ENCODE measurements around the gene SLC35D1. TPM values are rescaled to one million over a fixed set of nuclear protein-coding genes. Genes with fewer than 3 reads are reported as not detected.

SLC35D1 gene
- total RNA-seq, 2 experiments from 2014 or later = 10.8 to 13.1 TPM

DNA sequence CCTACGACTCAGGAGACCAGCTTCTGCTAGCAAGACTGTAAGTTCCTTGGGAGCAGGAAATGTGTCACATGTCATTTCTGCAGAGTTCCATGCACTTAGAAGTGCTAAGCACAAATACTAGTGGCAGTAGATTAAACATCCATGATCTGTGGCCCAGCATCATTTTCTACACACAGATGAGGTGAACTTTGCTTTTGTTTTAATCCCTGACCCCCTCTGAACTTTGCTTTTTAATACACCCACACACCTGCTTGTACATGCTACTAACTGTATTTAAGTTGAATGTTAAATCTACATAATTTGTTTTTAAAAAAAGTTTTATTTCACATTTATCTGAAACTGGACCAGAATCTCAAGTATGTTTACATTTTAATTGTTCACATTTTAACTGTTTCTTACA, 24.5 kb downstream of the SLC35D1 start:
- Histone ChIP-seq H3K79me2 (ENCODE audit: insufficient read depth, low read depth, low read length) (no peaks in the 10 kb centered on the region), H3K4me1 (ENCODE audit: insufficient read depth, low read length, poor library complexity, severe bottlenecking) (no peaks in the 10 kb centered on the region), H3K9me2 (ENCODE audit: insufficient read depth, low read length) (no peaks in the 10 kb centered on the region), H3K4me3 (ENCODE audit: low read depth, low read length, poor library complexity, severe bottlenecking) (no peak overlapping the region), H2AFZ (ENCODE audit: low read length) (no peak overlapping the region), H3K36me3 (ENCODE audit: insufficient read depth, low read length) (peaks cover 79% of the 10 kb centered on the region), H4K20me1 (ENCODE audit: insufficient read depth, low read length) (no peaks in the 10 kb centered on the region), H3K4me2 (ENCODE audit: low read length) (no peak overlapping the region), H3K9me3 (ENCODE audit: low read length) (peaks cover 8% of the 10 kb centered on the region; the same call in 1 of the 2 replicates), H3K27ac (ENCODE audit: low read depth, low read length, poor library complexity, severe bottlenecking) (no peak overlapping the region)
- no TSS peak for BruUV-seq (replicated peaks)
- ChIA-PET POLR2A (interaction anchor here (0.6 to 1.3 kb wide), 5 partner anchors 15 to 82 kb away, joined by 3 to 4 read pairs (median 3); no protein-coding TSS in a partner anchor), CTCF (ENCODE audit: unreplicated experiment) (interaction anchor here (0.6 kb wide), 1 partner anchor 33 kb away, joined by 3 read pairs; no protein-coding TSS in a partner anchor)
- TF ChIP-seq, protein P1, sequence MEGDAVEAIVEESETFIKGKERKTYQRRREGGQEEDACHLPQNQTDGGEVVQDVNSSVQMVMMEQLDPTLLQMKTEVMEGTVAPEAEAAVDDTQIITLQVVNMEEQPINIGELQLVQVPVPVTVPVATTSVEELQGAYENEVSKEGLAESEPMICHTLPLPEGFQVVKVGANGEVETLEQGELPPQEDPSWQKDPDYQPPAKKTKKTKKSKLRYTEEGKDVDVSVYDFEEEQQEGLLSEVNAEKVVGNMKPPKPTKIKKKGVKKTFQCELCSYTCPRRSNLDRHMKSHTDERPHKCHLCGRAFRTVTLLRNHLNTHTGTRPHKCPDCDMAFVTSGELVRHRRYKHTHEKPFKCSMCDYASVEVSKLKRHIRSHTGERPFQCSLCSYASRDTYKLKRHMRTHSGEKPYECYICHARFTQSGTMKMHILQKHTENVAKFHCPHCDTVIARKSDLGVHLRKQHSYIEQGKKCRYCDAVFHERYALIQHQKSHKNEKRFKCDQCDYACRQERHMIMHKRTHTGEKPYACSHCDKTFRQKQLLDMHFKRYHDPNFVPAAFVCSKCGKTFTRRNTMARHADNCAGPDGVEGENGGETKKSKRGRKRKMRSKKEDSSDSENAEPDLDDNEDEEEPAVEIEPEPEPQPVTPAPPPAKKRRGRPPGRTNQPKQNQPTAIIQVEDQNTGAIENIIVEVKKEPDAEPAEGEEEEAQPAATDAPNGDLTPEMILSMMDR (conservative IDR thresholded peaks at IDR 0.05; ENCODE audit: low read length) = no peak
- no peak for TF ChIP-seq EZH2phosphoT487 (IDR thresholded peaks at IDR 0.05; ENCODE audit: borderline replicate concordance, low read depth, low read length)
- no peak for DNase-seq (ENCODE audit: low spot score)
- intact Hi-C loops (cut with micrococcal nuclease; ENCODE audit: unreplicated experiment) = no loop called here

- H3K27ac ChIP-seq (ENCODE audit: low read depth, low read length, poor library complexity, severe bottlenecking) = no peak overlapping the region
- H4K20me1 ChIP-seq (ENCODE audit: insufficient read depth, low read length) = no peaks in the 10 kb centered on the region
- no peak overlapping the region for H2AFZ ChIP-seq (ENCODE audit: low read length)
- no peak for TF ChIP-seq EZH2phosphoT487 (IDR thresholded peaks at IDR 0.05; ENCODE audit: borderline replicate concordance, low read depth, low read length)
- TF ChIP-seq, protein P1 (conservative IDR thresholded peaks at IDR 0.05; ENCODE audit: low read length) = no peak
- DNase-seq (ENCODE audit: low spot score) = no peak
- no peak overlapping the region for H3K4me2 ChIP-seq (ENCODE audit: low read length)
- H3K9me2 ChIP-seq (ENCODE audit: insufficient read depth, low read length) = no peaks in the 10 kb centered on the region
- intact Hi-C loops (cut with micrococcal nuclease; ENCODE audit: unreplicated experiment) = no loop called here
- H3K36me3 ChIP-seq (ENCODE audit: insufficient read depth, low read length) = peaks cover 83% of the 10 kb centered on the region
- ChIA-PET CTCF (ENCODE audit: unreplicated experiment) (no interaction called here), POLR2A (interaction anchor here (0.9 to 1.2 kb wide), 2 partner anchors 17 to 21 kb away, joined by 3 to 4 read pairs; no protein-coding TSS in a partner anchor)
- no peaks in the 10 kb centered on the region for H3K9me3 ChIP-seq (ENCODE audit: low read length)
- no peaks in the 10 kb centered on the region for H3K79me2 ChIP-seq (ENCODE audit: insufficient read depth, low read depth, low read length)
- H3K4me1 ChIP-seq (ENCODE audit: insufficient read depth, low read length, poor library complexity, severe bottlenecking) = no peaks in the 10 kb centered on the region
- no TSS peak for BruUV-seq (replicated peaks)
- no peak overlapping the region for H3K4me3 ChIP-seq (ENCODE audit: low read depth, low read length, poor library complexity, severe bottlenecking)
These were observed 33.2 kb downstream of the SLC35D1 start for GRCh38 chr1:67020765-67021164.

GRCh38 chr1:67020304-67020703, 33.6 kb downstream of the SLC35D1 start:
- Histone ChIP-seq H3K9me2 (ENCODE audit: insufficient read depth, low read length) (no peaks in the 10 kb centered on the region), H3K36me3 (ENCODE audit: insufficient read depth, low read length) (peaks cover 78% of the 10 kb centered on the region), H3K4me2 (ENCODE audit: low read length) (no peak overlapping the region), H3K27ac (ENCODE audit: low read depth, low read length, poor library complexity, severe bottlenecking) (no peak overlapping the region), H2AFZ (ENCODE audit: low read length) (no peak overlapping the region), H3K9me3 (ENCODE audit: low read length) (no peaks in the 10 kb centered on the region), H4K20me1 (ENCODE audit: insufficient read depth, low read length) (no peaks in the 10 kb centered on the region), H3K79me2 (ENCODE audit: insufficient read depth, low read depth, low read length) (no peaks in the 10 kb centered on the region), H3K4me1 (ENCODE audit: insufficient read depth, low read length, poor library complexity, severe bottlenecking) (no peaks in the 10 kb centered on the region), H3K4me3 (ENCODE audit: low read depth, low read length, poor library complexity, severe bottlenecking) (no peak overlapping the region)
- ChIA-PET POLR2A (interaction anchor here (0.8 to 1.2 kb wide), 2 partner anchors 21 to 24 kb away, joined by 3 read pairs; no protein-coding TSS in a partner anchor), CTCF (ENCODE audit: unreplicated experiment) (no interaction called here)
- intact Hi-C loops (cut with micrococcal nuclease; ENCODE audit: unreplicated experiment) = no loop called here
- no peak for TF ChIP-seq EZH2phosphoT487 (IDR thresholded peaks at IDR 0.05; ENCODE audit: borderline replicate concordance, low read depth, low read length)
- TF ChIP-seq, protein P1 (conservative IDR thresholded peaks at IDR 0.05; ENCODE audit: low read length) = no peak
- no peak for DNase-seq (ENCODE audit: low spot score)
- no TSS peak for BruUV-seq (replicated peaks)
